K562 (cell line): ENCODE results near the gene MINDY3. TPM values are rescaled to one million over a fixed set of nuclear protein-coding genes. Genes with fewer than 3 reads are reported as not detected.
A peak's percentile ranks its signal among the peaks of the same experiment; 100 is the strongest.

Experiments used
- CTCFL ChIP-seq: IDR thresholded peaks from 2 replicates; pipeline ENCODE4 v1.6.1; 2011; ENCODE audit warnings: borderline replicate concordance, low read depth, mild to moderate bottlenecking, moderate library complexity, low read length; ENCODE audit not compliant: insufficient read depth, poor library complexity, severe bottlenecking
- FOXP1 ChIP-seq: sonication (generic); formaldehyde crosslinking; IDR thresholded peaks from 2 replicates; pipeline ENCODE4 v1.8.0; 2022; ENCODE audit warnings: mild to moderate bottlenecking, missing genetic modification reagents
- LEF1 ChIP-seq: fragments of 450-650 bp; IDR thresholded peaks from 2 replicates; pipeline ENCODE4 v1.6.1; 2016; ENCODE audit warnings: mild to moderate bottlenecking
- MGA ChIP-seq: fragments of 450-650 bp; IDR thresholded peaks from 2 replicates; pipeline ENCODE4 v1.6.1; 2016; ENCODE audit warnings: mild to moderate bottlenecking, moderate library complexity
- NR2C1 ChIP-seq, 2 experiments: fragments of 450-650 bp; IDR thresholded peaks; 2 replicates each; pipeline ENCODE4 v1.6.1; 2017; ENCODE audit warnings: mild to moderate bottlenecking in 2 of 2, antibody characterized with exemption in 1 of 2, inconsistent platforms in 1 of 2, missing compliant biosample characterization in 1 of 2, missing genetic modification characterization in 1 of 2
- SMARCC2 ChIP-seq: fragments of 450-650 bp; IDR thresholded peaks from 2 replicates; pipeline ENCODE4 v1.6.1; 2017; ENCODE audit warnings: antibody characterized with exemption, moderate library complexity, mild to moderate bottlenecking, low read depth
- SNRNP70 ChIP-seq: fragments of 200-400 bp; formaldehyde crosslinking; optimal IDR thresholded peaks from 2 replicates; pipeline ENCODE3; 2017; ENCODE audit warnings: low read depth, low read length
- TRIM24 ChIP-seq, 2 experiments: fragments of 450-650 bp; IDR thresholded peaks; 2 replicates each; pipeline ENCODE4 v1.6.1; 2016
- ZNF133 ChIP-seq: fragments of 250-450 bp; sonication (Bioruptor Pico); IDR thresholded peaks from 2 replicates; pipeline ENCODE4 v1.4.0; 2020; ENCODE audit warnings: mild to moderate bottlenecking
- polyA plus RNA-seq, 8 experiments: library from polyadenylated mRNA; depleted of rRNA in 4 of 8; stranded (reverse) in 5 of 8; unstranded in 3 of 8; fragments of >200 nt; fragmentation: Nextera tagmentation in 2 of 8; fragmentation: Illumina TruSeq in 1 of 8; extraction: Ambion mirVana in 2 of 8; extraction: Trizol in 1 of 8; gene quantifications; 2 replicates each; pipeline versions ENCODE4 v1.2.1 to v1.2.3, GENCODE V29; 2011 to 2014; ENCODE audit warnings: inconsistent platforms in 1 of 8, missing spikeins in 1 of 8
- total RNA-seq, 7 experiments: library from RNA; depleted of rRNA in 6 of 7; stranded (reverse); fragments of >200 nt in 6 of 7; fragmentation: Illumina TruSeq in 2 of 7; extraction: Trizol in 2 of 7; gene quantifications; 2 replicates each; pipeline versions ENCODE4 v1.2.1 to v1.2.3, GENCODE V29; 2011 to 2021; ENCODE audit warnings: low replicate concordance in 1 of 7
- TF ChIP-seq, protein P1 (sequence below), 2 experiments: IDR thresholded peaks in 1 of 2; conservative IDR thresholded peaks in 1 of 2; 2 replicates each; pipeline ENCODE4 v1.6.1; 2016; ENCODE audit warnings: low read depth in 2 of 2, mild to moderate bottlenecking in 1 of 2, missing compliant biosample characterization in 1 of 2, missing genetic modification characterization in 1 of 2, moderate library complexity in 1 of 2

The MINDY3 gene
- total and polyA plus RNA-seq, 9 of the 15 experiments (the other 6 are each of a cell fraction or from before 2014, with no cell fraction given), result 14.0 to 35.9 (median 23.6) TPM

GRCh38 chr10:15877836-15878576 lies 17.7 kb upstream of the MINDY3 start (continued):
- TF ChIP-seq CTCFL (no peak), TRIM24 (IDR thresholded peaks at IDR 0.05) (peak in 1 of 2 experiments; percentile 20; a peak in 1 of 4 replicates), SNRNP70 (no peak), SMARCC2 (no peak), FOXP1 (no peak), MGA (no peak), NR2C1 (IDR thresholded peaks at IDR 0.05) (no peak), NR2C1 (tag; IDR thresholded peaks at IDR 0.05) (no peak), LEF1 (peak; percentile 51), ZNF133 (CRISPR knock-in tag) (no peak)
- TF ChIP-seq, protein P1, sequence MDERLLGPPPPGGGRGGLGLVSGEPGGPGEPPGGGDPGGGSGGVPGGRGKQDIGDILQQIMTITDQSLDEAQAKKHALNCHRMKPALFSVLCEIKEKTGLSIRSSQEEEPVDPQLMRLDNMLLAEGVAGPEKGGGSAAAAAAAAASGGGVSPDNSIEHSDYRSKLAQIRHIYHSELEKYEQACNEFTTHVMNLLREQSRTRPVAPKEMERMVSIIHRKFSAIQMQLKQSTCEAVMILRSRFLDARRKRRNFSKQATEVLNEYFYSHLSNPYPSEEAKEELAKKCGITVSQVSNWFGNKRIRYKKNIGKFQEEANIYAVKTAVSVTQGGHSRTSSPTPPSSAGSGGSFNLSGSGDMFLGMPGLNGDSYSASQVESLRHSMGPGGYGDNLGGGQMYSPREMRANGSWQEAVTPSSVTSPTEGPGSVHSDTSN (CRISPR knock-in tag; IDR thresholded peaks at IDR 0.05; ENCODE audit: low read depth), result no peak
- TF ChIP-seq, protein P1 (tag; conservative IDR thresholded peaks at IDR 0.05; ENCODE audit: low read depth), result no peak
